GM11168 (cell line): ENCODE data around the gene RPL41.
"Not testable (repeated sequence)": the region's sequence is repeated elsewhere in the genome, so short reads cannot be mapped to it uniquely, and the experiment has no call there.

ENCODE experiments used
- in situ Hi-C: fragments of 300-500 bp; cut with MboI; formaldehyde crosslinking; loops from one replicate; pipeline ENCODE4 v1.12.0; 2022; ENCODE audit warnings: low sequenced_read_pairs; ENCODE audit not compliant: unreplicated experiment

RPL41 gene

GRCh38 chr12:56116267-56117081 is at the start of gene RPL41:
Gene RPL41, plus strand, starts transcription at chr12:56116633.
- in situ Hi-C loops, result no loop called here

GRCh38 chr12:56071648-56072047 is 44.8 kb upstream of the RPL41 start:
- in situ Hi-C loops, result no loop called here

- in situ Hi-C loops, result no loop called here
Observed at GRCh38 chr12:56074396-56074795, 42.0 kb upstream of the RPL41 start.

- in situ Hi-C loops, result not testable (repeated sequence)
Observed at GRCh38 chr12:56077966-56078365, 38.5 kb upstream of the RPL41 start.

GRCh38 chr12:56078427-56078826 is 38.0 kb upstream of the RPL41 start:
- in situ Hi-C loops, result no loop called here

- in situ Hi-C loops, result no loop called here
Observed at GRCh38 chr12:56078931-56079722, 37.3 kb upstream of the RPL41 start.

GRCh38 chr12:56079723-56080555 is 36.5 kb upstream of the RPL41 start, which contains the start of gene ERBB3:
Gene ERBB3, plus strand, starts transcription at chr12:56080165. Its CDS starts 136 bp downstream, at chr12:56080301.
- in situ Hi-C loops, result no loop called here

GRCh38 chr12:56080556-56081138 is 35.8 kb upstream of the RPL41 start:
- in situ Hi-C loops, result no loop called here

GRCh38 chr12:56081393-56082347 is 34.8 kb upstream of the RPL41 start:
- in situ Hi-C loops, result no loop called here

- in situ Hi-C loops, result no loop called here
Observed at GRCh38 chr12:56082382-56082781, 34.1 kb upstream of the RPL41 start.

- in situ Hi-C loops, result no loop called here
Observed at GRCh38 chr12:56082967-56083366, 33.5 kb upstream of the RPL41 start.

GRCh38 chr12:56084958-56085543 is 31.4 kb upstream of the RPL41 start:
- in situ Hi-C loops, result no loop called here

- in situ Hi-C loops, result no loop called here
Observed at GRCh38 chr12:56086096-56086495, 30.3 kb upstream of the RPL41 start.

GRCh38 chr12:56086608-56087007 is 29.8 kb upstream of the RPL41 start:
- in situ Hi-C loops, result no loop called here

GRCh38 chr12:56087220-56087619 is 29.2 kb upstream of the RPL41 start:
- in situ Hi-C loops, result no loop called here

GRCh38 chr12:56097738-56098137 is 18.7 kb upstream of the RPL41 start:
- in situ Hi-C loops, result no loop called here

GRCh38 chr12:56098592-56098991 is 17.8 kb upstream of the RPL41 start:
- in situ Hi-C loops, result no loop called here

GRCh38 chr12:56099787-56100186 is 16.6 kb upstream of the RPL41 start:
- in situ Hi-C loops, result no loop called here

- in situ Hi-C loops, result no loop called here
Observed at GRCh38 chr12:56101045-56101444, 15.4 kb upstream of the RPL41 start.
